NCI-H2196 (cell line): ENCODE measurements around the gene FAM25C.
"Not testable (repeated sequence)": the region's sequence is repeated elsewhere in the genome, so short reads cannot be mapped to it uniquely, and the experiment has no call there.

ENCODE experiments used
- DNase-seq: peaks from one replicate; lab custom pipeline; 2025; ENCODE audit not compliant: unreplicated experiment; lab: John Stamatoyannopoulos, UW

The FAM25C gene

GRCh38 chr10:47999691-48000090 lies at the start of gene FAM25C:
Gene FAM25C, minus strand, starts transcription at chr10:47999791. Its CDS starts 26 bp downstream, at chr10:47999765.
- not testable (repeated sequence) for DNase-seq

GRCh38 chr10:48044557-48044956 lies 45.0 kb upstream of the FAM25C start:
- not testable (repeated sequence) for DNase-seq

GRCh38 chr10:48031390-48031789 lies 31.8 kb upstream of the FAM25C start:
- not testable (repeated sequence) for DNase-seq

GRCh38 chr10:48002306-48002705 lies 2.7 kb upstream of the FAM25C start:
- DNase-seq, result not testable (repeated sequence)

- DNase-seq, result not testable (repeated sequence)
Observed at GRCh38 chr10:47994045-47994444, 5.5 kb downstream of the FAM25C start.

- DNase-seq, result not testable (repeated sequence)
Observed at GRCh38 chr10:47992560-47992959, 7.0 kb downstream of the FAM25C start.

GRCh38 chr10:47991706-47992105 lies 7.9 kb downstream of the FAM25C start:
- not testable (repeated sequence) for DNase-seq

GRCh38 chr10:47990097-47990496 lies 9.5 kb downstream of the FAM25C start:
- not testable (repeated sequence) for DNase-seq

GRCh38 chr10:47989542-47989950 lies 10.0 kb downstream of the FAM25C start:
- DNase-seq, result not testable (repeated sequence)

GRCh38 chr10:47988718-47989541 lies 10.7 kb downstream of the FAM25C start:
- DNase-seq, result not testable (repeated sequence)

GRCh38 chr10:47987952-47988351 lies 11.6 kb downstream of the FAM25C start:
- not testable (repeated sequence) for DNase-seq

GRCh38 chr10:47986413-47987230 lies 13.0 kb downstream of the FAM25C start:
- not testable (repeated sequence) for DNase-seq

- not testable (repeated sequence) for DNase-seq
Observed at GRCh38 chr10:47975409-47975808, 24.2 kb downstream of the FAM25C start.

- not testable (repeated sequence) for DNase-seq
Observed at GRCh38 chr10:47973131-47973530, 26.5 kb downstream of the FAM25C start.

- not testable (repeated sequence) for DNase-seq
Observed at GRCh38 chr10:47972077-47972476, 27.5 kb downstream of the FAM25C start.

- not testable (repeated sequence) for DNase-seq
Observed at GRCh38 chr10:47971598-47971997, 28.0 kb downstream of the FAM25C start.

- DNase-seq, result not testable (repeated sequence)
Observed at GRCh38 chr10:47970047-47970446, 29.5 kb downstream of the FAM25C start.

- not testable (repeated sequence) for DNase-seq
Observed at GRCh38 chr10:47968988-47969387, 30.6 kb downstream of the FAM25C start.

GRCh38 chr10:47964280-47965063 lies 35.1 kb downstream of the FAM25C start:
- DNase-seq, result not testable (repeated sequence)

GRCh38 chr10:47962785-47963184 lies 36.8 kb downstream of the FAM25C start:
- not testable (repeated sequence) for DNase-seq

GRCh38 chr10:47960699-47961098 lies 38.9 kb downstream of the FAM25C start:
- DNase-seq, result not testable (repeated sequence)
